ENCODE measurements around the gene TEKT1. TPM values are rescaled to one million over a fixed set of nuclear protein-coding genes. Genes with fewer than 3 reads are reported as not detected.

Gene TEKT1
- total RNA-seq, 2 experiments from 2014 or later, result not detected

DNA sequence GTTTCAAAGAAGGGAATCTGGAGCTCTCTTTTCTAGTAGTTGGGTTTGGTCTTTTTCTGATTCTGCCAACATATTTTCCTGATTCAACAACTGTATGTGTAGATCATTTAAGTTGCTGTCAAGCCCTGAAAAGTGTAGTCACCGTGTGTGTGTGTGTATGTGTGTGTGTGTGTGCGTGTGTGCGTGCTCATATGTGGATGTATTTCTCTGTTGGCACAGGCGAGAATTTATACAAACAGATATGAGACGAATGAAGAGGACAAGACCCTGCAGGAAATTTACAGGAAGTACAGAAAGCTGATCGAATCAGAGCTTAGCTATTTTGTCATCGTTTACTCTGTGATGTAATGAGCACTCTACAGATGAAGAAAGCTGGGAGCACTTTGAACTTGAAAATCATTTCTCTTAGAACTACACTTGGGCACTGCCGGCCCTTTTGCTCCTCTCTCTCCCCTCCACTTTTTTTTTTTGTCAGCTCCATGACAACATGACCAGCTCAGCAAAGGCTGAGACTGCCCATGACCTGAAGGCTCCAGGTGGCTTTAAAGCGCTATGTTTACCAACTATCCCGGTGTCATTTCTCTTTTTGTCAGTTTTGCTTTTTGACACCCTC is 44.3 kb downstream of the TEKT1 start:
- H3K4me3 Mint-ChIP-seq, result no peak overlapping the region
- POLR2A ChIA-PET, result no interaction called here
- H3K9me3 Mint-ChIP-seq, result peaks cover 22% of the 10 kb centered on the region
- no peak for ATAC-seq (ENCODE audit: poor library complexity)
- H3K27ac Mint-ChIP-seq, result no peak overlapping the region
- no peak for DNase-seq
- peaks cover 0 to 6% of the 10 kb centered on the region in 2 experiments for H3K9me3 ChIP-seq (ENCODE audit: control insufficient read depth in 1 of 2, insufficient read depth in 1 of 2, low read length in 2 of 2)
- H3K4me1 ChIP-seq (ENCODE audit: insufficient read depth, low read length), result no peaks in the 10 kb centered on the region
- peaks cover 62% of the 10 kb centered on the region for H3K27me3 Mint-ChIP-seq
- TF ChIP-seq, protein P1, sequence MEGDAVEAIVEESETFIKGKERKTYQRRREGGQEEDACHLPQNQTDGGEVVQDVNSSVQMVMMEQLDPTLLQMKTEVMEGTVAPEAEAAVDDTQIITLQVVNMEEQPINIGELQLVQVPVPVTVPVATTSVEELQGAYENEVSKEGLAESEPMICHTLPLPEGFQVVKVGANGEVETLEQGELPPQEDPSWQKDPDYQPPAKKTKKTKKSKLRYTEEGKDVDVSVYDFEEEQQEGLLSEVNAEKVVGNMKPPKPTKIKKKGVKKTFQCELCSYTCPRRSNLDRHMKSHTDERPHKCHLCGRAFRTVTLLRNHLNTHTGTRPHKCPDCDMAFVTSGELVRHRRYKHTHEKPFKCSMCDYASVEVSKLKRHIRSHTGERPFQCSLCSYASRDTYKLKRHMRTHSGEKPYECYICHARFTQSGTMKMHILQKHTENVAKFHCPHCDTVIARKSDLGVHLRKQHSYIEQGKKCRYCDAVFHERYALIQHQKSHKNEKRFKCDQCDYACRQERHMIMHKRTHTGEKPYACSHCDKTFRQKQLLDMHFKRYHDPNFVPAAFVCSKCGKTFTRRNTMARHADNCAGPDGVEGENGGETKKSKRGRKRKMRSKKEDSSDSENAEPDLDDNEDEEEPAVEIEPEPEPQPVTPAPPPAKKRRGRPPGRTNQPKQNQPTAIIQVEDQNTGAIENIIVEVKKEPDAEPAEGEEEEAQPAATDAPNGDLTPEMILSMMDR (IDR thresholded peaks at IDR 0.05), result no peak
- H3K4me1 Mint-ChIP-seq (ENCODE audit: low read depth), result peaks cover 13% of the 10 kb centered on the region
- H3K4me3 ChIP-seq (ENCODE audit: low read length), result no peak overlapping the region
- H3K36me3 ChIP-seq (ENCODE audit: insufficient read depth, low read length), result no peaks in the 10 kb centered on the region
- no peaks in the 10 kb centered on the region for H3K36me3 Mint-ChIP-seq (ENCODE audit: low read depth)
- H3K27ac ChIP-seq (ENCODE audit: low read depth in 1 of 2, low read length in 2 of 2), result no peak overlapping the region
- CTCF ChIA-PET, result no interaction called here
- intact Hi-C loops (cut with DNase I, micrococcal nuclease), result loop anchor here in 1 of 2 experiments (5.0 kb wide), 1 partner anchor 50 kb away; no protein-coding TSS in a partner anchor
- H3K27me3 ChIP-seq (ENCODE audit: control insufficient read depth in 1 of 2, insufficient read depth in 2 of 2, low read length in 2 of 2), result peaks cover 12 to 28% of the 10 kb centered on the region in 2 experiments

DNA sequence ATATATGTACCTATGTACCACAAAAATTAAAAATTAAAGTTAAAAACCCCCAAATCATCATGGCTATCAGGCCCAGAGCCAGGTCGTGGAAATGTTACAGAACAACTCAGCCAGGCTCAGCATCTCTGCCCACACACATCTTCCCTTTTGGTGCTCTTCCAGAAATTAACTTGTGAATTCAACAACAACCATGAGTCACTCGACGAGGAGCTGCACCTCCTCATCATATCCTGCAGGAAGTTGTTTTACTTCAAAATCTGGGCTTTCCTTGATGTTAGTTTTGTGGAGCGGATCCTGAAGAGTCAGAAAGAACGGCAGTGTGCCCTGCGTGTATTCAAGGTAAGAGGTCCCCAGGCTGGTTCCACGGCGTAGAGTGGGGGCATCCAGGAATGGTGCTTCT is 44.9 kb downstream of the TEKT1 start:
- peaks cover 10 to 31% of the 10 kb centered on the region in 2 experiments for H3K27me3 ChIP-seq (ENCODE audit: control insufficient read depth in 1 of 2, insufficient read depth in 2 of 2, low read length in 2 of 2)
- DNase-seq (no peak), ATAC-seq (ENCODE audit: poor library complexity) (no peak)
- intact Hi-C loops (cut with DNase I, micrococcal nuclease), result loop anchor here in 1 of 2 experiments (5.0 kb wide), 1 partner anchor 49 kb away; no protein-coding TSS in a partner anchor
- H3K4me1 ChIP-seq (ENCODE audit: insufficient read depth, low read length), result no peaks in the 10 kb centered on the region
- H3K36me3 ChIP-seq (ENCODE audit: insufficient read depth, low read length), result no peaks in the 10 kb centered on the region
- H3K36me3 Mint-ChIP-seq (ENCODE audit: low read depth), result peaks cover 2% of the 10 kb centered on the region
- POLR2A ChIA-PET, result no interaction called here
- TF ChIP-seq, protein P1 (IDR thresholded peaks at IDR 0.05), result no peak
- peaks cover 27% of the 10 kb centered on the region for H3K9me3 Mint-ChIP-seq
- no peak overlapping the region for H3K4me3 ChIP-seq (ENCODE audit: low read length)
- peaks cover 13% of the 10 kb centered on the region for H3K4me1 Mint-ChIP-seq (ENCODE audit: low read depth)
- peaks cover 0 to 6% of the 10 kb centered on the region in 2 experiments for H3K9me3 ChIP-seq (ENCODE audit: control insufficient read depth in 1 of 2, insufficient read depth in 1 of 2, low read length in 2 of 2)
- no peak overlapping the region for H3K27ac ChIP-seq (ENCODE audit: low read depth in 1 of 2, low read length in 2 of 2)
- CTCF ChIA-PET, result no interaction called here
- H3K4me3 Mint-ChIP-seq, result no peak overlapping the region
- no peak overlapping the region for H3K27ac Mint-ChIP-seq
- H3K27me3 Mint-ChIP-seq, result peaks cover 65% of the 10 kb centered on the region

DNA sequence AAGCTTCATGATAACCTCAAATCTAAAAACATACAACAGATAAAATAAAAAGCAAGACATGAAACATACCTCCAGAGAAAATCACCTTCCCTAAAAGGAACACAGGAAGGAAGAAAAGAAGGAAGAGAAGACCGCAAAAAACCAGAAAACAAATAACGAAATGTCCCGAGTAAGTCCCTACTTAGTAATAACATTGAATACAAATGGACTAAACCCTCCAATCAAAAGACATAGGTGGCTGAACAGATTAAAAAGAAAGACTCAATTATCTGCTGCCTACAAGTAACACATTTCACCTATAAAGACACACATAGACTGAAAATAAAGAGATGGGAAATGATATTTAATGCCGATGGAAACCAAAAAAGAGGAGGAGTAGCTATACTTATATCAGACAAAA is 49.3 kb downstream of the TEKT1 start:
- ChIA-PET CTCF (no interaction called here), POLR2A (no interaction called here)
- peaks cover 34% of the 10 kb centered on the region for H3K9me3 Mint-ChIP-seq
- no peak overlapping the region for H3K27ac ChIP-seq (ENCODE audit: low read depth in 1 of 2, low read length in 2 of 2)
- peaks cover 23 to 27% of the 10 kb centered on the region in 2 experiments for H3K27me3 ChIP-seq (ENCODE audit: control insufficient read depth in 1 of 2, insufficient read depth in 2 of 2, low read length in 2 of 2)
- no peak overlapping the region for H3K4me3 Mint-ChIP-seq
- no peak for ATAC-seq (ENCODE audit: poor library complexity)
- TF ChIP-seq, protein P1 (IDR thresholded peaks at IDR 0.05), result no peak
- H3K4me1 Mint-ChIP-seq (ENCODE audit: low read depth), result peaks cover 13% of the 10 kb centered on the region
- intact Hi-C loops (cut with DNase I, micrococcal nuclease), result no loop called here
- H3K4me1 ChIP-seq (ENCODE audit: insufficient read depth, low read length), result no peaks in the 10 kb centered on the region
- no peak overlapping the region for H3K4me3 ChIP-seq (ENCODE audit: low read length)
- H3K27ac Mint-ChIP-seq, result no peak overlapping the region
- H3K36me3 ChIP-seq (ENCODE audit: insufficient read depth, low read length), result no peaks in the 10 kb centered on the region
- H3K36me3 Mint-ChIP-seq (ENCODE audit: low read depth), result peaks cover 12% of the 10 kb centered on the region
- H3K27me3 Mint-ChIP-seq, result peaks cover 48% of the 10 kb centered on the region
- DNase-seq, result no peak
- H3K9me3 ChIP-seq (ENCODE audit: control insufficient read depth in 1 of 2, insufficient read depth in 1 of 2, low read length in 2 of 2), result peaks cover 6 to 7% of the 10 kb centered on the region in 2 experiments
